GM12891 (cell line): Measurements from ENCODE around the gene LOXL1.

ENCODE experiments used
- DNase-seq: peaks from one replicate; pipeline ENCODE4 v3.0.0; 2011; ENCODE audit warnings: low spot score; ENCODE audit not compliant: insufficient read length
- FAIRE-seq: peaks from 2 replicates; lab custom pipeline; 2011; peaks lifted over from hg19 to GRCh38; lab: Jason Lieb, UNC
- PAX5 ChIP-seq: IDR thresholded peaks from 2 replicates; pipeline ENCODE4 v1.6.1; 2011; ENCODE audit warnings: low read length, moderate library complexity, mild to moderate bottlenecking; ENCODE audit not compliant: insufficient read depth, severe bottlenecking
- POLR2A ChIP-seq: IDR thresholded peaks from 2 replicates; pipeline ENCODE4 v1.6.1; 2011; ENCODE audit warnings: low read depth, low read length, control low read depth
- POLR2AphosphoS5 ChIP-seq: IDR thresholded peaks from 2 replicates; pipeline ENCODE4 v1.6.1; 2011; ENCODE audit warnings: low read depth, low read length, control low read depth
- POU2F2 ChIP-seq: IDR thresholded peaks from 2 replicates; pipeline ENCODE4 v1.6.1; 2011; ENCODE audit warnings: low read depth, mild to moderate bottlenecking, control low read depth, low read length, moderate library complexity
- SPI1 ChIP-seq: IDR thresholded peaks from 2 replicates; pipeline ENCODE4 v1.6.1; 2011; ENCODE audit warnings: low read depth, low read length, control low read depth
- TAF1 ChIP-seq: IDR thresholded peaks from 2 replicates; pipeline ENCODE4 v1.6.1; 2011; ENCODE audit warnings: low read depth, low read length, control low read depth

Gene LOXL1

DNA sequence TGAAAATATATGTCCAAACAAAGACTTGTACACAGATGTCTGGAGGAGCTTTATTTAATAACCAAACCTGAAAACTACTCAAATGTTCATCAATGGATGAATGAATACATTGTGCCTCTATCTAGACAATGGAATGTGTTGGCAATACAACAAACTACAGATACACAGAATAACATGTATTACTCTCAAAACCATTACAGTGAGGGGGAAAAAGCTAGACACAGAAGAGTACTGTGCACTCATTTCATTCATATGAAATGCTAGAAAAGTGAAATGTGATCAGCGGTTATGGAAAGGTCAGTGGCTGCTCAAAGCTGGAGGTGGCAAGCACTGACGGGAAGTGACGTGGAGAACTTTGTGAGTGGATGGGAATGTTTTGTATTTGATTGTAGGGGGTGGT lies 52.6 kb downstream of the LOXL1 start:
- TF ChIP-seq POLR2A (no peak), SPI1 (no peak), POLR2AphosphoS5 (no peak), TAF1 (no peak), PAX5 (no peak), POU2F2 (no peak)
- no peak for DNase-seq
- no peak for FAIRE-seq

- DNase-seq, result no peak
- no peak for FAIRE-seq
- TF ChIP-seq PAX5 (no peak), POLR2AphosphoS5 (no peak), POU2F2 (no peak), TAF1 (no peak), POLR2A (no peak), SPI1 (no peak)
These were observed 53.4 kb downstream of the LOXL1 start for GRCh38 chr15:73979636-73980035.

DNA sequence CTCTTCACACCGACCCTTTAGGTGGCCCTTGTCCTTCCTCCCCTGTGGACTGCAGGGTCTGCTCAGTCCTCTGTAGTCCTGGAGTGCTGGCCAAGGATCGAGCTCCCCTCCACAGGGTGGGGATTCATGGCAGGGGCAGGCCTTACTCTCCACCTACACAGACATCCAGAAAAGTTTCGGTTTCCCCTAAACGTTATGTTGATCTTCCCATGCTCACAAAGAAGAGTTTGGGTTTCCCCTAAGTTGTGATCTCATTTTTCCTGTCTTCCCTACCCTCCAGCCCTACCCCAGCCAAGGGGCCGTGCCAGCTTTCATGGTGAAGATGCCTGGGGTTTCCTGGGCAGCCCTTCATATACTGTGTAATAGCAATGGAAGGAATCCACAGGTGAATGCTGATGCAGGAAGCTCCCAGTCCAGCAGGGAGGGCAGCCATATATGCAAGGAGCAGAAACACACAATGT lies 55.5 kb downstream of the LOXL1 start:
- DNase-seq, result no peak
- TF ChIP-seq POLR2AphosphoS5, result no peak
- TF ChIP-seq SPI1, result no peak
- FAIRE-seq, result no peak

GRCh38 chr15:73982222-73982962 lies 56.1 kb downstream of the LOXL1 start:
- FAIRE-seq, result peak; percentile 77
- TF ChIP-seq PAX5 (no peak), SPI1 (no peak), POLR2AphosphoS5 (no peak; the same call in 1 of the 2 replicates), POLR2A (no peak), POU2F2 (no peak), TAF1 (no peak)
- no peak for DNase-seq

GRCh38 chr15:73983211-73983727 lies 57.0 kb downstream of the LOXL1 start:
- FAIRE-seq (no peak), DNase-seq (no peak)
- no peak for TF ChIP-seq TAF1
- TF ChIP-seq POLR2AphosphoS5, result no peak
- no peak for TF ChIP-seq POU2F2
- no peak for TF ChIP-seq POLR2A
- TF ChIP-seq SPI1, result no peak
- no peak for TF ChIP-seq PAX5

- DNase-seq (no peak), FAIRE-seq (no peak)
- TF ChIP-seq TAF1 (no peak), SPI1 (no peak), POLR2AphosphoS5 (no peak), PAX5 (no peak), POLR2A (no peak), POU2F2 (no peak)
These were observed 57.5 kb downstream of the LOXL1 start for GRCh38 chr15:73983773-73984172.

- no peak for TF ChIP-seq POU2F2
- TF ChIP-seq TAF1, result no peak
- no peak for TF ChIP-seq SPI1
- TF ChIP-seq POLR2A, result no peak
- DNase-seq, result no peak
- no peak for FAIRE-seq
These were observed 58.1 kb downstream of the LOXL1 start for GRCh38 chr15:73984208-73984979.

- FAIRE-seq (no peak), DNase-seq (no peak)
- no peak for TF ChIP-seq SPI1
These were observed 59.0 kb downstream of the LOXL1 start for GRCh38 chr15:73985101-73985873.

DNA sequence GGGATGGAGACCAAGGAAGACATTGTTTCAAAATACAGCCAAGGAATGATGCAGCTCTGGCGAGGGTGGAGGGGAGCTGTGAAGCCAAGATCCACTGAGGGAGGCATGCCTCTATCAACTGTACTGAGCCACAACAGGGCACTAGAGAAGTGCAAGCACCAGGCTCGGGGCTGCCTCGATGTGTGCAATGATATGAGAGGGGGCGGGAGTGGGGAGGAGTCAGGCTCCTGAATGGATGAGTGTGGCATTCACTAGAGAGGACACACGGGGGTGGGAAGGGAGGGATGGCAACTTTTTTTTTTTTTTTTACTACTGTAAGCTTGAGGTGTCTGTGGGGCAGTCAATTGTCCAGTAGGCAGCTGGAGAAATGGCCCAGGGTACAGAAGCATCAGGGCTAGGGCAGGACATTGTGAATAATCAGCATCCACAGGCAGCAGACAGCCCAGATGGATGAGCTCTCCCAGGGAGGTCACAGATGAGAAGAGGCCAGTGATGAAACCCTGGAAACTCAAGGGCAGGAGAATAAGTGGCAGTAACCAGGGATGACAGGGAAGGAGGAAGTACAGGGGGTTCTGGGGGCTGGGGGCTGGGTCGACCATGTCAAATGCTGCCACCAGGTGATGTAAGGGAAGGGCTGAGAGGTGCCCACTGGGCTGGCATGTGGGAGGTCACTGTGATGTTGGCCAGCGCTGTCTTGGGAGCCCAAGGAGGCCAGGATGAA lies 60.0 kb downstream of the LOXL1 start:
- TF ChIP-seq TAF1, result no peak
- no peak for TF ChIP-seq PAX5
- TF ChIP-seq POLR2AphosphoS5, result no peak
- no peak for TF ChIP-seq SPI1
- no peak for TF ChIP-seq POU2F2
- TF ChIP-seq POLR2A, result no peak

More for the DNA sequence above, 60.0 kb downstream of the LOXL1 start:
- DNase-seq (no peak), FAIRE-seq (no peak)
